ENCODE results near the gene FASN. TPM values are rescaled to one million over a fixed set of nuclear protein-coding genes. Genes with fewer than 3 reads are reported as not detected.
"Not testable (repeated sequence)": the region's sequence is repeated elsewhere in the genome, so short reads cannot be mapped to it uniquely, and the experiment has no call there.

FASN gene
- polyA plus RNA-seq, 1 of the 3 experiments (the other 2 are of a cell fraction) = 55.1 TPM

DNA sequence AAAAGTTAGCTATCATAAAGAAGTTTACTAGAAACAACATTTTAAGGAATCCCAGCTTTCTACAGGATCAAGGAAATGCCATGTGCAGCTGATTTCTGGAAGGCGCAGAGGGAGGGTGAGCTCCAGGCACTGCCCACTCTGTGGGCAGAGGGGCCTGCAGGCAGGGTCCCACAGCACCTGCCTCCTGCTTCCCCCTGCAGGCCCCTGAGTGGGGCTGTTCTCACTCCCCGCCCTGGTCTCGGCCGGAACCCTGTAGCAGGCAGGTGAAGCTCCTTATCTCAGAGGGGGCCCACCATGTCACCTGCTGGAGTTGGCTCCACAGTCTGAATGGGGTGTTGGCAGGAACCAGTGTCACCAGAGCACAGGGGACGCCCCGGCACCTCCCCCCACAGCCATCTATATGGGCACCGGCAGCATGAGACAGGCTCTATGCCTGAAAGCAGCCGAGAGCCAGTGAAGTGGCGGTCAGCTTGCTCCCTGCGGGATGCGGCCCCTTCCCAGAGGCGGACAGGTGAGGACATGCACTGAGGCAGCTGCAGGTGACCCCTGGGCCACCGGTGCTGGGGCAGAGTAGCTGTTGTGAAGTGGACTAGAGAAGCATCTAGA, 47.6 kb upstream of the FASN start:
- H3K27me3 ChIP-seq (ENCODE audit: insufficient read depth) = no peaks in the 10 kb centered on the region
- H3K9me3 ChIP-seq = no peaks in the 10 kb centered on the region
- H3K79me2 ChIP-seq (ENCODE audit: insufficient read depth) = no peaks in the 10 kb centered on the region
- H3K4me3 ChIP-seq (ENCODE audit: low read depth in 2 of 2, low read length in 1 of 2) = no peak overlapping the region
- H3F3A ChIP-seq (replicated peaks; ENCODE audit: insufficient read depth) = no peaks in the 10 kb centered on the region
- DNase-seq = no peak
- 95% methylated on average over 7 of the region's 13 CpGs for WGBS (ENCODE audit: low lambda C conversion rate)
- peaks cover 0 to 2% of the 10 kb centered on the region in 2 experiments for H3K36me3 ChIP-seq (replicated peaks in 1 of 2; ENCODE audit: control insufficient read depth in 1 of 2, insufficient read depth in 2 of 2, low read length in 1 of 2)
- H4K20me1 ChIP-seq (ENCODE audit: insufficient read depth) = no peaks in the 10 kb centered on the region
- H3K4me1 ChIP-seq (ENCODE audit: control insufficient read depth in 1 of 2, insufficient read depth in 2 of 2, low read depth in 1 of 2, low read length in 1 of 2) = no peaks in the 10 kb centered on the region
- H3K9me2 ChIP-seq = no peaks in the 10 kb centered on the region
- no peak overlapping the region for H3K4me2 ChIP-seq
- TF ChIP-seq, protein P1, sequence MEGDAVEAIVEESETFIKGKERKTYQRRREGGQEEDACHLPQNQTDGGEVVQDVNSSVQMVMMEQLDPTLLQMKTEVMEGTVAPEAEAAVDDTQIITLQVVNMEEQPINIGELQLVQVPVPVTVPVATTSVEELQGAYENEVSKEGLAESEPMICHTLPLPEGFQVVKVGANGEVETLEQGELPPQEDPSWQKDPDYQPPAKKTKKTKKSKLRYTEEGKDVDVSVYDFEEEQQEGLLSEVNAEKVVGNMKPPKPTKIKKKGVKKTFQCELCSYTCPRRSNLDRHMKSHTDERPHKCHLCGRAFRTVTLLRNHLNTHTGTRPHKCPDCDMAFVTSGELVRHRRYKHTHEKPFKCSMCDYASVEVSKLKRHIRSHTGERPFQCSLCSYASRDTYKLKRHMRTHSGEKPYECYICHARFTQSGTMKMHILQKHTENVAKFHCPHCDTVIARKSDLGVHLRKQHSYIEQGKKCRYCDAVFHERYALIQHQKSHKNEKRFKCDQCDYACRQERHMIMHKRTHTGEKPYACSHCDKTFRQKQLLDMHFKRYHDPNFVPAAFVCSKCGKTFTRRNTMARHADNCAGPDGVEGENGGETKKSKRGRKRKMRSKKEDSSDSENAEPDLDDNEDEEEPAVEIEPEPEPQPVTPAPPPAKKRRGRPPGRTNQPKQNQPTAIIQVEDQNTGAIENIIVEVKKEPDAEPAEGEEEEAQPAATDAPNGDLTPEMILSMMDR (IDR thresholded peaks at IDR 0.05) = no peak
- H3K27ac ChIP-seq (ENCODE audit: low read depth in 2 of 2, low read length in 1 of 2) = no peak overlapping the region
- no peak overlapping the region for H2AFZ ChIP-seq (ENCODE audit: low read depth)
- POLR2A ChIA-PET = no interaction called here
- CTCF ChIA-PET = interaction anchor here (0.6 to 3.2 kb wide), 10 partner anchors 8 to 890 kb away, joined by 3 to 17 read pairs (median 4); no protein-coding TSS in a partner anchor
- no peak overlapping the region for H3K9ac ChIP-seq

DNA sequence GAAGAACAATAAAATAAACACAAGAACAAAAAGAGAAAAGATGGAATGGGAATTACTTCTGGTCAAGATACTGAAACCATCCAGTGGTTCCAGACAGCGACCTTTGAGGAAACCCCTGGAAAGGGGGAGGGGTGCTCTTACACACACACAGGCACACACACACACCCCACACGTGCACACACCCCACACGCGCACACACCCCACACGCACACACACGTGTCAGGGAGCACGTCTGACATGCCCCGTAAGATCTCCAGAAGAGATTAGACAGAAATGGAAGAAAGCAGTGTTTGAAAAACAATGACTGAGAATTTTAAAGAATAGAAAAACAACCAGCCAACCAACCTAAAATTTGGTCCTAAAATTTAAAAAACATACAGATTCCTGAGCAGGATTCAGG, 45.3 kb upstream of the FASN start:
- ChIA-PET POLR2A (no interaction called here), CTCF (interaction anchor here (1.9 to 3.2 kb wide), 5 partner anchors 10 to 113 kb away, joined by 9 to 17 read pairs (median 15); no protein-coding TSS in a partner anchor)
- DNase-seq = no peak
- H2AFZ ChIP-seq (ENCODE audit: low read depth) = no peak overlapping the region
- no peaks in the 10 kb centered on the region for H3K9me3 ChIP-seq
- no peaks in the 10 kb centered on the region for H3F3A ChIP-seq (replicated peaks; ENCODE audit: insufficient read depth)
- H3K27ac ChIP-seq (ENCODE audit: low read depth in 2 of 2, low read length in 1 of 2) = no peak overlapping the region
- H3K79me2 ChIP-seq (ENCODE audit: insufficient read depth) = no peaks in the 10 kb centered on the region
- H3K4me3 ChIP-seq (ENCODE audit: low read depth in 2 of 2, low read length in 1 of 2) = no peak overlapping the region
- H3K9ac ChIP-seq = no peak overlapping the region
- H3K9me2 ChIP-seq = no peaks in the 10 kb centered on the region
- H3K4me2 ChIP-seq = no peak overlapping the region
- H3K27me3 ChIP-seq (ENCODE audit: insufficient read depth) = no peaks in the 10 kb centered on the region
- TF ChIP-seq GATA2 (CRISPR knock-in tag; IDR thresholded peaks at IDR 0.05) (no peak), FOXM1 (IDR thresholded peaks at IDR 0.05; ENCODE audit: low read depth) (no peak)
- TF ChIP-seq, protein P2, sequence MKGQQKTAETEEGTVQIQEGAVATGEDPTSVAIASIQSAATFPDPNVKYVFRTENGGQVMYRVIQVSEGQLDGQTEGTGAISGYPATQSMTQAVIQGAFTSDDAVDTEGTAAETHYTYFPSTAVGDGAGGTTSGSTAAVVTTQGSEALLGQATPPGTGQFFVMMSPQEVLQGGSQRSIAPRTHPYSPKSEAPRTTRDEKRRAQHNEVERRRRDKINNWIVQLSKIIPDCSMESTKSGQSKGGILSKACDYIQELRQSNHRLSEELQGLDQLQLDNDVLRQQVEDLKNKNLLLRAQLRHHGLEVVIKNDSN (IDR thresholded peaks at IDR 0.05; ENCODE audit: borderline replicate concordance, low read depth) = no peak
- H3K4me1 ChIP-seq (ENCODE audit: control insufficient read depth in 1 of 2, insufficient read depth in 2 of 2, low read depth in 1 of 2, low read length in 1 of 2) = no peaks in the 10 kb centered on the region
- WGBS (ENCODE audit: low lambda C conversion rate) = 94% methylated on average over 8 of the region's 8 CpGs
- H4K20me1 ChIP-seq (ENCODE audit: insufficient read depth) = no peaks in the 10 kb centered on the region
- H3K36me3 ChIP-seq (replicated peaks in 1 of 2; ENCODE audit: control insufficient read depth in 1 of 2, insufficient read depth in 2 of 2, low read length in 1 of 2) = peaks cover 0 to 4% of the 10 kb centered on the region in 2 experiments

DNA sequence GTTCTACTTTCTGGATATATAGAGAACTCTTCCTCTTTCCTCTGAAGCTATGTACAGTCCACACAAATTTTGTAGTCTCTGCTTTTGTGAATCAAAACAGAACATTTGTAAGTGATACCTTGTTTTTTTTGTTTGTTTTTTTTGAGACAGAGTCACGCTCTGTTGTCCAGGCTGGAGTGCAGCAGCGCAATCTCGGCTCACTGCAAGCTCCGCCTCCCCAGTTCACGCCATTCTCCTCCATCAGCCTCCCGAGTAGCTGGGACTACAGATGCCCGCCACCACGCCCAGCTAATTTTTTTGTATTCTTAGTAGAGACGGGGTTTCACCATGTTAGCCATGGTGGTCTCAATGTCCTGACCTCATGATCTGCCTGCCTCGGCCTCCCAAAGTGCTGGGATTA, 41.9 kb upstream of the FASN start:
- CTCF ChIA-PET = interaction anchor here (0.8 to 2.0 kb wide), 4 partner anchors 14 to 181 kb away, joined by 3 to 5 read pairs (median 3); no protein-coding TSS in a partner anchor
- DNase-seq; H3K27ac ChIP-seq (ENCODE audit: low read depth in 2 of 2, low read length in 1 of 2); H3F3A ChIP-seq (replicated peaks; ENCODE audit: insufficient read depth); H3K4me1 ChIP-seq (ENCODE audit: control insufficient read depth in 1 of 2, insufficient read depth in 2 of 2, low read depth in 1 of 2, low read length in 1 of 2); H4K20me1 ChIP-seq (ENCODE audit: insufficient read depth); H3K9ac ChIP-seq; H3K27me3 ChIP-seq (ENCODE audit: insufficient read depth); H3K9me2 ChIP-seq; H2AFZ ChIP-seq (ENCODE audit: low read depth); H3K36me3 ChIP-seq (replicated peaks in 1 of 2; ENCODE audit: control insufficient read depth in 1 of 2, insufficient read depth in 2 of 2, low read length in 1 of 2); H3K4me2 ChIP-seq; H3K79me2 ChIP-seq (ENCODE audit: insufficient read depth); H3K9me3 ChIP-seq; H3K4me3 ChIP-seq (ENCODE audit: low read depth in 2 of 2, low read length in 1 of 2): not testable (repeated sequence)
- 90% methylated on average over 10 of the region's 10 CpGs for WGBS (ENCODE audit: low lambda C conversion rate)
- POLR2A ChIA-PET = interaction anchor here (0.7 kb wide), 1 partner anchor 59 kb away, joined by 3 read pairs; no protein-coding TSS in a partner anchor
